Endodermal cell (in vitro differentiated cells): ENCODE results near the gene TOMM34. TPM values are rescaled to one million over a fixed set of nuclear protein-coding genes. Genes with fewer than 3 reads are reported as not detected.

ENCODE experiments used
- DNase-seq: peaks from one replicate; pipeline ENCODE4 v3.0.0-alpha.2; 2017
- H3K27ac ChIP-seq: 2 replicates; pipeline ENCODE4 v1.5.1; 2013; ENCODE audit warnings: mild to moderate bottlenecking, low read depth, low read length, moderate library complexity
- H3K27me3 ChIP-seq: 2 replicates; pipeline ENCODE4 v1.6.1; 2013; ENCODE audit warnings: mild to moderate bottlenecking, low read length, moderate library complexity; ENCODE audit not compliant: insufficient read depth, control insufficient read depth, poor library complexity, severe bottlenecking
- H3K36me3 ChIP-seq: 2 replicates; pipeline ENCODE4 v1.7.0; 2013; ENCODE audit warnings: mild to moderate bottlenecking, low read length, moderate library complexity; ENCODE audit not compliant: control insufficient read depth, insufficient read depth
- H3K4me1 ChIP-seq: one replicate; pipeline ENCODE4 v1.7.0; 2013; ENCODE audit warnings: low read length; ENCODE audit not compliant: control insufficient read depth, insufficient read depth
- H3K4me3 ChIP-seq: 2 replicates; pipeline ENCODE4 v1.5.1; 2013; ENCODE audit warnings: mild to moderate bottlenecking, low read length, moderate library complexity
- H3K9ac ChIP-seq: 2 replicates; pipeline ENCODE4 v1.6.1; 2013; ENCODE audit warnings: mild to moderate bottlenecking, low read length, moderate library complexity; ENCODE audit not compliant: poor library complexity, severe bottlenecking; ENCODE audit errors: extremely low read depth
- H3K9me3 ChIP-seq: 2 replicates; pipeline ENCODE4 v1.6.1; 2013; ENCODE audit warnings: mild to moderate bottlenecking, low read length, moderate library complexity; ENCODE audit not compliant: control insufficient read depth
- H3K27ac Mint-ChIP-seq: 2 replicates; pipeline ENCODE4 v1.8.0; 2020; ENCODE audit warnings: mixed read lengths
- H3K27me3 Mint-ChIP-seq: 2 replicates; pipeline ENCODE4 v1.8.0; 2021; ENCODE audit warnings: mild to moderate bottlenecking, mixed read lengths; ENCODE audit not compliant: insufficient read depth
- H3K36me3 Mint-ChIP-seq: 2 replicates; pipeline ENCODE4 v1.8.0; 2020; ENCODE audit warnings: low read depth, mixed read lengths
- H3K4me1 Mint-ChIP-seq: 2 replicates; pipeline ENCODE4 v1.8.0; 2020; ENCODE audit warnings: mixed read lengths
- H3K4me3 Mint-ChIP-seq: 2 replicates; pipeline ENCODE4 v1.8.0; 2020; ENCODE audit warnings: mild to moderate bottlenecking, moderate library complexity, mixed read lengths
- H3K9me3 Mint-ChIP-seq: 2 replicates; pipeline ENCODE4 v1.8.0; 2020; ENCODE audit warnings: mild to moderate bottlenecking, mixed read lengths
- WGBS, 2 experiments: methylation state at CpG; one replicate each; pipeline versions ENCODE4 v1.1.5 to v1.1.7; 2013; ENCODE audit warnings: missing lambda C conversion rate in 2 of 2, mixed read lengths in 1 of 2; ENCODE audit not compliant: insufficient coverage in 1 of 2, insufficient read length in 1 of 2; 5-methylcytosine and 5-hydroxymethylcytosine counted together
- total RNA-seq, 2 donors: library from RNA; stranded (reverse); fragmentation: NEBNext Ultra II Directional in 1 of 2; extraction: Animal tissue kit (Norgen Biotek cat#: 25700) in 1 of 2; gene quantifications; 2 replicates in 1 of 2; 3 replicates in 1 of 2; pipeline ENCODE4 v1.2.1, GENCODE V29; 2021
- TF ChIP-seq, protein P1 (sequence below): fragments of 200-600 bp; sonication (generic); conservative IDR thresholded peaks from 2 replicates; pipeline ENCODE4 v1.5.0; 2021; ENCODE audit warnings: antibody characterized with exemption, mild to moderate bottlenecking

TOMM34 gene
- total RNA-seq, 2 donors from 2014 or later, result 43.6 to 43.9 TPM

DNA sequence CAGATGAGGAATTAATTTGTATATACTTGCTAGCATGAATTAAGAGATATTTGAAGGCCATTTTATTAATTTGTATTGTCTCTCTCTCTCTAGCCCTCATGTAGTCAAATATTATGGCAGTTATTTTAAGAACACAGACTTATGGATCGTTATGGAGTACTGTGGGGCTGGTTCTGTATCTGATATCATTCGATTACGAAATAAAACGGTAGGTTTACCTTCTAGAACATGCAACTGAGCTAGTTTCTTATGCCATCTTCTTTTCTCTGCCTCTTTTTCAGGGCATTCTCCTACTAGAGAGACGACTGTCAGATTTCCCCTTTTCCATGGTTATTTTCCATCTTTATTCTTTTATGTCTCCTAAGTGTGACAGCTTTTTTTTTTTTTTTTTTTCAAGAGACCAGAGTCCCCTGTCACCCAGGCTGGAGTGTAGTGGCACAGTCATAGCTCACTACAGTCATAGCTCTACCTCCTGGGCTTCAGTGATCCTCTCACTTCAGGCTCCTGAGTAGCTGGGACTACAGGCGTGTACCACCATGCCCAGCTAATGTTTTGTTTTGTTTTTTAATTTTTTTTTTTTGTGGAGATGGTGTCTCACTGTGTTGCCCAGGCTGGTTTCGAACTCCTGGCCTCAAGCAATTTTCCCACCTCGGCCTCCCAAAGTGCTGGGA is 21.7 kb upstream of the TOMM34 start:
- H3K27me3 ChIP-seq, result no peaks in the 10 kb centered on the region
- no peaks in the 10 kb centered on the region for H3K9me3 ChIP-seq
- TF ChIP-seq, protein P1, sequence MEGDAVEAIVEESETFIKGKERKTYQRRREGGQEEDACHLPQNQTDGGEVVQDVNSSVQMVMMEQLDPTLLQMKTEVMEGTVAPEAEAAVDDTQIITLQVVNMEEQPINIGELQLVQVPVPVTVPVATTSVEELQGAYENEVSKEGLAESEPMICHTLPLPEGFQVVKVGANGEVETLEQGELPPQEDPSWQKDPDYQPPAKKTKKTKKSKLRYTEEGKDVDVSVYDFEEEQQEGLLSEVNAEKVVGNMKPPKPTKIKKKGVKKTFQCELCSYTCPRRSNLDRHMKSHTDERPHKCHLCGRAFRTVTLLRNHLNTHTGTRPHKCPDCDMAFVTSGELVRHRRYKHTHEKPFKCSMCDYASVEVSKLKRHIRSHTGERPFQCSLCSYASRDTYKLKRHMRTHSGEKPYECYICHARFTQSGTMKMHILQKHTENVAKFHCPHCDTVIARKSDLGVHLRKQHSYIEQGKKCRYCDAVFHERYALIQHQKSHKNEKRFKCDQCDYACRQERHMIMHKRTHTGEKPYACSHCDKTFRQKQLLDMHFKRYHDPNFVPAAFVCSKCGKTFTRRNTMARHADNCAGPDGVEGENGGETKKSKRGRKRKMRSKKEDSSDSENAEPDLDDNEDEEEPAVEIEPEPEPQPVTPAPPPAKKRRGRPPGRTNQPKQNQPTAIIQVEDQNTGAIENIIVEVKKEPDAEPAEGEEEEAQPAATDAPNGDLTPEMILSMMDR, result no peak
- WGBS, 2 experiments, result 93 to 95% methylated on average over 5 to 8 of the region's 8 CpGs
- Mint-ChIP-seq H3K4me3 (no peak overlapping the region), H3K36me3 (peaks cover 38% of the 10 kb centered on the region), H3K27ac (no peak overlapping the region), H3K27me3 (no peaks in the 10 kb centered on the region), H3K4me1 (no peaks in the 10 kb centered on the region), H3K9me3 (no peaks in the 10 kb centered on the region)
- no peak for DNase-seq
- no peaks in the 10 kb centered on the region for H3K4me1 ChIP-seq
- peaks cover 76% of the 10 kb centered on the region for H3K36me3 ChIP-seq
- H3K27ac ChIP-seq, result no peak overlapping the region
- no peak overlapping the region for H3K9ac ChIP-seq
- no peak overlapping the region for H3K4me3 ChIP-seq

DNA sequence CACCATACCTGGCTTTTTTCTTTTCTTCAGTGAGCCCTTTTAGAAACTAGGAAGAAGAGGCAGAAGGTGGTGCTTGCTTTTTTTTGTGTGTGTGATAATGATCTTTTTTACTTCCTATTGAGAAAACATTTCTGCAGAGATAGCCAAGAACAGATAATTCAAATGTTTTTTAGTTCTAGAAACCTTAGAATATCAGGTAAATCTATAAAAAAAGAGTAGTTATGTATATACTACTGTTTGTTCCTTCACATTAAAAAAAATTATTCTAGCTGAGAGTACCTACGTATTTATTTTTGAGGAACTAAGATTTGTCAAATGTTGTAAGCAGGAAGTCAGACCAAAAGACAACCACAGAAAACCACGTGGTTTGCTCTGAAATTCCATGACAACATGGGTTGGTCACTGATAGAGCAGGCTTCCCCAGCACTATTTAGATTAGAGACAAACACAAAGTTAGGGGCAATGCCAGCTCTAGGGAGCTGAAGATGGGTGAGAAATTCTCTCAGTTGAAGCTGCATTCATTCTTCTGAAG is 19.0 kb upstream of the TOMM34 start:
- peaks cover 72% of the 10 kb centered on the region for H3K36me3 ChIP-seq
- H3K27ac ChIP-seq, result no peak overlapping the region
- WGBS, 2 experiments, result 97 to 100% methylated on average over 1 to 2 of the region's 2 CpGs
- Mint-ChIP-seq H3K27ac (no peak overlapping the region), H3K36me3 (peaks cover 45% of the 10 kb centered on the region), H3K4me3 (no peak overlapping the region), H3K27me3 (no peaks in the 10 kb centered on the region), H3K4me1 (peaks cover 6% of the 10 kb centered on the region), H3K9me3 (no peaks in the 10 kb centered on the region)
- H3K4me3 ChIP-seq, result no peak overlapping the region
- H3K4me1 ChIP-seq, result no peaks in the 10 kb centered on the region
- TF ChIP-seq, protein P1, result no peak
- H3K9me3 ChIP-seq, result no peaks in the 10 kb centered on the region
- no peak overlapping the region for H3K9ac ChIP-seq
- H3K27me3 ChIP-seq, result no peaks in the 10 kb centered on the region
- no peak for DNase-seq

- no peaks in the 10 kb centered on the region for H3K27me3 Mint-ChIP-seq
- H3K27ac Mint-ChIP-seq, result no peak overlapping the region
- peaks cover 69% of the 10 kb centered on the region for H3K36me3 ChIP-seq
- H3K4me1 Mint-ChIP-seq, result peaks cover 6% of the 10 kb centered on the region
- no peaks in the 10 kb centered on the region for H3K27me3 ChIP-seq
- peaks cover 41% of the 10 kb centered on the region for H3K36me3 Mint-ChIP-seq
- DNase-seq, result no peak
- WGBS, 2 experiments, result 93 to 100% methylated on average over 1 to 4 of the region's 4 CpGs
- no peak overlapping the region for H3K27ac ChIP-seq
- H3K9me3 Mint-ChIP-seq, result no peaks in the 10 kb centered on the region
- no peaks in the 10 kb centered on the region for H3K4me1 ChIP-seq
- TF ChIP-seq, protein P1, result no peak
- no peak overlapping the region for H3K9ac ChIP-seq
- H3K4me3 Mint-ChIP-seq, result no peak overlapping the region
- no peak overlapping the region for H3K4me3 ChIP-seq
- H3K9me3 ChIP-seq, result no peaks in the 10 kb centered on the region
These were observed 16.5 kb upstream of the TOMM34 start for GRCh38 chr20:44976698-44977097.
